ENCODE measurements around the gene PLGRKT.
"Not testable (repeated sequence)": the region's sequence is repeated elsewhere in the genome, so short reads cannot be mapped to it uniquely, and the experiment has no call there.

PLGRKT gene

GRCh38 chr9:5382479-5382878, 55.2 kb downstream of the PLGRKT start:
- DNase-seq (ENCODE audit: low read depth, low spot score) = no peak

- DNase-seq (ENCODE audit: low read depth, low spot score) = no peak
Observed at GRCh38 chr9:5375790-5376477, 61.8 kb downstream of the PLGRKT start.

GRCh38 chr9:5375091-5375490, 62.6 kb downstream of the PLGRKT start:
- DNase-seq (ENCODE audit: low read depth, low spot score) = no peak

GRCh38 chr9:5364294-5365024, 73.3 kb downstream of the PLGRKT start:
- no peak for DNase-seq (ENCODE audit: low read depth, low spot score)

GRCh38 chr9:5361326-5362010, 76.3 kb downstream of the PLGRKT start:
- no peak for DNase-seq (ENCODE audit: low read depth, low spot score)

GRCh38 chr9:5360341-5360740, 77.4 kb downstream of the PLGRKT start:
- DNase-seq (ENCODE audit: low read depth, low spot score) = no peak

- DNase-seq (ENCODE audit: low read depth, low spot score) = no peak
Observed at GRCh38 chr9:5357431-5358105, 80.2 kb downstream of the PLGRKT start.

- no peak for DNase-seq (ENCODE audit: low read depth, low spot score)
Observed at GRCh38 chr9:5355817-5356216, 81.9 kb downstream of the PLGRKT start.

- DNase-seq (ENCODE audit: low read depth, low spot score) = no peak
Observed at GRCh38 chr9:5355226-5355625, 82.5 kb downstream of the PLGRKT start.

- DNase-seq (ENCODE audit: low read depth, low spot score) = no peak
Observed at GRCh38 chr9:5354184-5354583, 83.5 kb downstream of the PLGRKT start.

- DNase-seq (ENCODE audit: low read depth, low spot score) = no peak
Observed at GRCh38 chr9:5352637-5353248, 85.0 kb downstream of the PLGRKT start.

- peak; percentile 44 for DNase-seq (ENCODE audit: low read depth, low spot score)
Observed at GRCh38 chr9:5338992-5339981, 98.4 kb downstream of the PLGRKT start, which contains the start of gene RLN1. TSS of gene RLN1 (minus strand) at chr9:5339876. CDS start at chr9:5339746, 130 bp downstream.

GRCh38 chr9:5336688-5337087, 101.0 kb downstream of the PLGRKT start:
- no peak for DNase-seq (ENCODE audit: low read depth, low spot score)

- not testable (repeated sequence) for DNase-seq (ENCODE audit: low read depth, low spot score)
Observed at GRCh38 chr9:5331276-5331675, 106.4 kb downstream of the PLGRKT start.

GRCh38 chr9:5326893-5327548, 110.7 kb downstream of the PLGRKT start:
- peak; percentile 93 for DNase-seq (ENCODE audit: low read depth, low spot score)

- DNase-seq (ENCODE audit: low read depth, low spot score) = no peak
Observed at GRCh38 chr9:5326187-5326586, 111.5 kb downstream of the PLGRKT start.

GRCh38 chr9:5321601-5322000, 116.1 kb downstream of the PLGRKT start:
- peak; percentile 8 for DNase-seq (ENCODE audit: low read depth, low spot score)

GRCh38 chr9:5321058-5321457, 116.7 kb downstream of the PLGRKT start:
- DNase-seq (ENCODE audit: low read depth, low spot score) = no peak

- not testable (repeated sequence) for DNase-seq (ENCODE audit: low read depth, low spot score)
Observed at GRCh38 chr9:5316406-5316805, 121.3 kb downstream of the PLGRKT start.
